Activated CD8-positive, alpha-beta T cell treated with anti-CD3 and anti-CD28 coated beads for 36 hours (primary cell): ENCODE measurements around the gene THRB. TPM values are rescaled to one million over a fixed set of nuclear protein-coding genes. Genes with fewer than 3 reads are reported as not detected.

Experiments
- ATAC-seq: fragments of 200-7000 bp; cut with Tn5 transposase; one replicate; pipeline ENCODE4 v1.10.0; 2021; ENCODE audit warnings: mild to moderate bottlenecking, moderate library complexity
- CTCF ChIA-PET: fragments of 350-600 bp; sonication (Branson Sonifier 250); formaldehyde crosslinking; loops from one replicate; lab custom pipeline; 2021; ENCODE audit warnings: antibody characterized with exemption; lab: Charles Lee
- POLR2A ChIA-PET: fragments of 350-600 bp; sonication (Branson Sonifier 250); formaldehyde crosslinking; loops from one replicate; lab custom pipeline; 2021; ENCODE audit warnings: antibody characterized with exemption; lab: Charles Lee
- DNase-seq: peaks from one replicate; pipeline ENCODE4 v3.0.0-alpha.2; 2020
- H3K27ac Mint-ChIP-seq: one replicate; pipeline ENCODE4 v1.8.0; 2021; ENCODE audit warnings: mild to moderate bottlenecking, mixed read lengths
- H3K27me3 Mint-ChIP-seq: one replicate; pipeline ENCODE4 v1.8.0; 2021; ENCODE audit warnings: mixed read lengths
- H3K36me3 Mint-ChIP-seq: one replicate; pipeline ENCODE4 v1.8.0; 2021; ENCODE audit warnings: low read depth, mixed read lengths
- H3K4me1 Mint-ChIP-seq: one replicate; pipeline ENCODE4 v1.8.0; 2021; ENCODE audit warnings: low read depth, mixed read lengths
- H3K4me3 Mint-ChIP-seq: one replicate; pipeline ENCODE4 v1.8.0; 2021; ENCODE audit warnings: mild to moderate bottlenecking, moderate library complexity, mixed read lengths
- H3K9me3 Mint-ChIP-seq: one replicate; pipeline ENCODE4 v1.8.0; 2021; ENCODE audit warnings: mixed read lengths
- CTCF ChIP-seq: fragments of 200-600 bp; IDR thresholded peaks from one replicate; pipeline ENCODE4 v1.8.0; 2022; ENCODE audit warnings: antibody characterized with exemption, mild to moderate bottlenecking
- intact Hi-C: fragments of 100-400 bp; cut with micrococcal nuclease; formaldehyde crosslinking; loops from one replicate; pipeline ENCODE4 v1.10.0; 2022
- microRNA-seq: library from miRNA; unstranded; fragments of <30 nt; microRNA quantifications from one replicate; pipeline ENCODE4 v1.2.0, GENCODE V29; 2022; ENCODE audit warnings: borderline microRNAs expressed, borderline replicate concordance
- total RNA-seq, 2 experiments: library from RNA; stranded (reverse); gene quantifications; one replicate each; pipeline ENCODE4 v1.2.3, GENCODE V29; 2021

Gene THRB
- total RNA-seq, 2 experiments from 2014 or later, result not detected

- Mint-ChIP-seq H3K4me3 (no peak overlapping the region), H3K4me1 (no peaks in the 10 kb centered on the region), H3K27ac (no peak overlapping the region), H3K36me3 (no peaks in the 10 kb centered on the region), H3K27me3 (no peaks in the 10 kb centered on the region), H3K9me3 (no peaks in the 10 kb centered on the region)
- intact Hi-C loops, result no loop called here
- CTCF ChIA-PET, result no interaction called here
- POLR2A ChIA-PET, result no interaction called here
- DNase-seq (no peak), ATAC-seq (no peak)
- TF ChIP-seq CTCF, result no peak
Observed at GRCh38 chr3:24069045-24069444, 425.6 kb downstream of the THRB start.

GRCh38 chr3:24067483-24067882 is 427.2 kb downstream of the THRB start:
- intact Hi-C loops, result no loop called here

More at GRCh38 chr3:24067483-24067882, 427.2 kb downstream of the THRB start:
- Mint-ChIP-seq H3K4me1 (no peaks in the 10 kb centered on the region), H3K36me3 (no peaks in the 10 kb centered on the region), H3K27ac (no peak overlapping the region), H3K9me3 (no peaks in the 10 kb centered on the region), H3K4me3 (no peak overlapping the region), H3K27me3 (no peaks in the 10 kb centered on the region)
- CTCF ChIA-PET, result no interaction called here
- no peak for DNase-seq
- POLR2A ChIA-PET, result interaction anchor here (0.6 kb wide), 1 partner anchor 99 kb away, joined by 3 read pairs; no protein-coding TSS in a partner anchor
- ATAC-seq, result no peak
- no peak for TF ChIP-seq CTCF

Small RNAs within 50 kb of the gene (microRNA-seq; reads per million reads assigned to microRNA genes)
- gene MIR4792, result not detected
